Stomach (tissue), 4 donors: ENCODE data around the gene CRTAC1.

ENCODE experiments used
- CTCF ChIP-seq, 7 experiments: fragments of 450-650 bp in 4 of 7; fragments of 200-600 bp in 3 of 7; sonication (generic) in 3 of 7; IDR thresholded peaks; one replicate each; pipeline ENCODE4 v1.5.1; 2016 to 2019; ENCODE audit warnings: antibody characterized with exemption in 7 of 7, control low read depth in 2 of 7, mild to moderate bottlenecking in 1 of 7
- EP300 ChIP-seq: sonication (generic); formaldehyde crosslinking; IDR thresholded peaks from one replicate; pipeline ENCODE4 v1.6.1; 2017; ENCODE audit warnings: antibody characterized with exemption
- POLR2A ChIP-seq, 4 donors: fragments of 450-650 bp; IDR thresholded peaks; one replicate each; pipeline ENCODE4 v1.6.1; 2016; ENCODE audit warnings: antibody characterized with exemption in 4 of 4, control low read depth in 2 of 4, mild to moderate bottlenecking in 1 of 4, moderate library complexity in 1 of 4
- POLR2AphosphoS5 ChIP-seq, 3 donors: sonication (generic); formaldehyde crosslinking; IDR thresholded peaks; one replicate each; pipeline ENCODE4 v1.6.1; 2016; ENCODE audit warnings: antibody characterized with exemption in 3 of 3

GRCh38 chr10:97981816-97982215 is 48.6 kb downstream of the CRTAC1 start:
- TF ChIP-seq CTCF (IDR thresholded peaks at IDR 0.05): no peak
- no peak for TF ChIP-seq POLR2A (IDR thresholded peaks at IDR 0.05)
- no peak for TF ChIP-seq EP300
- TF ChIP-seq POLR2AphosphoS5 (IDR thresholded peaks at IDR 0.05): no peak
